ENCODE results near the gene IRAK1. TPM values are rescaled to one million over a fixed set of nuclear protein-coding genes. Genes with fewer than 3 reads are reported as not detected.

Gene IRAK1
- polyA plus RNA-seq, 1 of the 3 experiments (the other 2 are of a cell fraction) = 68.5 TPM

GRCh38 chrX:154033848-154034247 is 14.1 kb upstream of the IRAK1 start:
- Histone ChIP-seq H3K4me3 (ENCODE audit: low read depth in 2 of 2, low read length in 1 of 2) (no peak overlapping the region; a peak in 1 of 4 replicates), H3K9ac (no peak overlapping the region), H3K4me1 (ENCODE audit: control insufficient read depth in 1 of 2, insufficient read depth in 2 of 2, low read depth in 1 of 2, low read length in 1 of 2) (no peaks in the 10 kb centered on the region), H3K27ac (ENCODE audit: low read depth in 2 of 2, low read length in 1 of 2) (no peak overlapping the region), H3K79me2 (ENCODE audit: insufficient read depth) (peaks cover 40% of the 10 kb centered on the region; the same call in 1 of the 2 replicates), H3K36me3 (replicated peaks in 1 of 2; ENCODE audit: control insufficient read depth in 1 of 2, insufficient read depth in 2 of 2, low read length in 1 of 2) (peaks cover 0 to 11% of the 10 kb centered on the region in 2 experiments), H3F3A (replicated peaks; ENCODE audit: insufficient read depth) (no peaks in the 10 kb centered on the region), H3K4me2 (no peak overlapping the region), H3K9me2 (no peaks in the 10 kb centered on the region), H3K9me3 (no peaks in the 10 kb centered on the region), H2AFZ (ENCODE audit: low read depth) (no peak overlapping the region), H4K20me1 (ENCODE audit: insufficient read depth) (no peaks in the 10 kb centered on the region), H3K27me3 (ENCODE audit: insufficient read depth) (peaks cover 50% of the 10 kb centered on the region)
- WGBS (ENCODE audit: low lambda C conversion rate) = 56% methylated on average over 1 of the region's 2 CpGs
- ChIA-PET CTCF (interaction anchor here (1.0 to 12.4 kb wide), 2 partner anchors 17 to 21 kb away, joined by 3 to 94 read pairs; no protein-coding TSS in a partner anchor), POLR2A (no interaction called here)
- no peak for TF ChIP-seq REST (IDR thresholded peaks at IDR 0.05; ENCODE audit: low read depth, low read length)
- DNase-seq = no peak

GRCh38 chrX:154032653-154033052 is 13.0 kb upstream of the IRAK1 start:
- H3K9me3 ChIP-seq = no peaks in the 10 kb centered on the region
- ChIA-PET CTCF (interaction anchor here (12.4 kb wide), 1 partner anchor 19 kb away, joined by 94 read pairs; no protein-coding TSS in a partner anchor), POLR2A (no interaction called here)
- H3F3A ChIP-seq (replicated peaks; ENCODE audit: insufficient read depth) = no peaks in the 10 kb centered on the region
- no peak overlapping the region for H3K27ac ChIP-seq (ENCODE audit: low read depth in 2 of 2, low read length in 1 of 2)
- no peaks in the 10 kb centered on the region for H4K20me1 ChIP-seq (ENCODE audit: insufficient read depth)
- no peak overlapping the region for H3K9ac ChIP-seq
- no peak overlapping the region for H2AFZ ChIP-seq (ENCODE audit: low read depth)
- 69% methylated on average over 8 of the region's 9 CpGs for WGBS (ENCODE audit: low lambda C conversion rate)
- no peaks in the 10 kb centered on the region for H3K9me2 ChIP-seq
- H3K79me2 ChIP-seq (ENCODE audit: insufficient read depth) = peaks cover 31% of the 10 kb centered on the region; the same call in 1 of the 2 replicates
- H3K4me2 ChIP-seq = no peak overlapping the region
- no peak overlapping the region for H3K4me3 ChIP-seq (ENCODE audit: low read depth in 2 of 2, low read length in 1 of 2)
- no peak for DNase-seq
- peaks cover 0 to 11% of the 10 kb centered on the region in 2 experiments for H3K36me3 ChIP-seq (replicated peaks in 1 of 2; ENCODE audit: control insufficient read depth in 1 of 2, insufficient read depth in 2 of 2, low read length in 1 of 2)
- peaks cover 59% of the 10 kb centered on the region for H3K27me3 ChIP-seq (ENCODE audit: insufficient read depth)
- H3K4me1 ChIP-seq (ENCODE audit: control insufficient read depth in 1 of 2, insufficient read depth in 2 of 2, low read depth in 1 of 2, low read length in 1 of 2) = no peaks in the 10 kb centered on the region
- no peak for TF ChIP-seq SMC3 (IDR thresholded peaks at IDR 0.05; ENCODE audit: low read depth, low read length)
- no peak for TF ChIP-seq FOSL2 (IDR thresholded peaks at IDR 0.05; ENCODE audit: borderline replicate concordance, low read depth)
- no peak for TF ChIP-seq MXI1 (IDR thresholded peaks at IDR 0.05; ENCODE audit: low read depth, low read length)
- TF ChIP-seq JUND (IDR thresholded peaks at IDR 0.05) = no peak
- no peak for TF ChIP-seq USF2 (IDR thresholded peaks at IDR 0.05; ENCODE audit: borderline replicate concordance, low read depth, low read length)
- no peak for TF ChIP-seq YY1 (IDR thresholded peaks at IDR 0.05; ENCODE audit: low read depth)
- TF ChIP-seq RFX5 (IDR thresholded peaks at IDR 0.05; ENCODE audit: low read length) = no peak
- TF ChIP-seq TAF1 (IDR thresholded peaks at IDR 0.05; ENCODE audit: borderline replicate concordance, low read depth, low read length) = no peak
- TF ChIP-seq GATA2 (CRISPR knock-in tag; IDR thresholded peaks at IDR 0.05) = no peak
- TF ChIP-seq RCOR1 (IDR thresholded peaks at IDR 0.05; ENCODE audit: low read length) = no peak
- no peak for TF ChIP-seq POLR2AphosphoS5 (IDR thresholded peaks at IDR 0.05; ENCODE audit: low read depth, low read length)
- TF ChIP-seq REST (IDR thresholded peaks at IDR 0.05; ENCODE audit: low read depth, low read length) = no peak
- no peak for TF ChIP-seq ZBTB33 (IDR thresholded peaks at IDR 0.05; ENCODE audit: borderline replicate concordance, low read depth)
- TF ChIP-seq TCF12 (IDR thresholded peaks at IDR 0.05) = no peak
- TF ChIP-seq RAD21 (IDR thresholded peaks at IDR 0.05; ENCODE audit: low read length) = no peak
- TF ChIP-seq PBX3 (IDR thresholded peaks at IDR 0.05) = no peak
